ENCODE data around the gene CDC6.

CDC6 gene

GRCh38 chr17:40287494-40288369 lies at the start of gene CDC6:
CDC6 (plus strand) TSS chr17:40287879; CDS start chr17:40289421, 1,542 bp downstream.
- peak; percentile 95 to 98 for DNase-seq (ENCODE audit: low read depth in 2 of 2, low spot score in 1 of 2)

- no peak for DNase-seq (ENCODE audit: low read depth in 2 of 2, low spot score in 1 of 2)
Observed at GRCh38 chr17:40241252-40241834, 46.3 kb upstream of the CDC6 start.

DNA sequence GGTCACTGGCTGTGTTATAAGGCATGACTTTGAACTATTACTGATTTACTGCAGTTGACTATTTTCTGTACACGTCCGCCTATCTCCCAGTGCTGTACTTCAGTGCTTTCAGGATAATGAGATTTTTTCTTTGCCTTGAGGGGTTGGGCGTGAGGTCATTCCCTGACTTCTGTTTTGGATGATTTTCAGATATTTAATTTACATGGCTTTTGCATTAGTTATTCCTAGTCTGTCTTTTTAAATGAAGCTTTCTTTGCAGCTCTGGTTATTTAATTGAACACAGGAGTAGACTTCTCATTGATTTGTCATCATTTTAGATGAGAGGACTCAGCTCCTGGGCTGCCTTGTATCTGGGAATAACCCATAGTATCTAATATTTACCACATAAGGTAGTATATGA lies 44.9 kb upstream of the CDC6 start:
- DNase-seq (ENCODE audit: low read depth in 2 of 2, low spot score in 1 of 2): no peak

GRCh38 chr17:40243761-40244160 lies 43.9 kb upstream of the CDC6 start:
- DNase-seq (ENCODE audit: low read depth in 2 of 2, low spot score in 1 of 2): no peak

- DNase-seq (ENCODE audit: low read depth in 2 of 2, low spot score in 1 of 2): no peak
Observed at GRCh38 chr17:40244255-40244654, 43.4 kb upstream of the CDC6 start.

DNA sequence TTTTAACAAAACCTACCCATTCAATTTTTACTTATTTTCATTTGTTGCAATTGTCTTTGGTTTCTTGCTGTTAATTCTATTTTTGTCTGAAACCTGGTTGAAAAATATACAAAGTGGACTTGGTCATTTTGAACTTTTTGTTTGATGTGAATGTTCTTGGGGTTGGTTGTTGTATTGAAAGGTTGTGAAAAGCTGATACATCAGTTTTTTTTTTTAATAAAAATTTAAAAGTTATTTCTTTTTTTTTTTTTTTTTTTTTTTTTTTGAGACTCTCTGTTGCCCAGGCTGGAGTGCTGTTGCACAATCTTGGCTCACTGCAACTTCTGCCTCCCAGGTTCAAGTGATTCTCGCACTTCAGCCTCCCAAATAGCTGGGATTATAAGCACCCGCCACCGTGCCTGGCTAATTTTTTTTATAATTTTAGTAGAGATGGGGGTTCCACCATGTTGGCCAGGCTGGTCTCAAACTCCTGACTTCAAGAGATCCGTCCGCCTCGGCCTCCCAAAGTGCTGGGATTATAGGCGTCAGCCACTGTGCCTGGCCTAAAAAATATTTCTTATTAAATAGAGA lies 39.7 kb upstream of the CDC6 start:
- DNase-seq (ENCODE audit: low read depth in 2 of 2, low spot score in 1 of 2): no peak

- no peak for DNase-seq (ENCODE audit: low read depth in 2 of 2, low spot score in 1 of 2)
Observed at GRCh38 chr17:40248507-40248906, 39.2 kb upstream of the CDC6 start.

- DNase-seq (ENCODE audit: low read depth in 2 of 2, low spot score in 1 of 2): no peak
Observed at GRCh38 chr17:40251576-40251975, 36.1 kb upstream of the CDC6 start.

DNA sequence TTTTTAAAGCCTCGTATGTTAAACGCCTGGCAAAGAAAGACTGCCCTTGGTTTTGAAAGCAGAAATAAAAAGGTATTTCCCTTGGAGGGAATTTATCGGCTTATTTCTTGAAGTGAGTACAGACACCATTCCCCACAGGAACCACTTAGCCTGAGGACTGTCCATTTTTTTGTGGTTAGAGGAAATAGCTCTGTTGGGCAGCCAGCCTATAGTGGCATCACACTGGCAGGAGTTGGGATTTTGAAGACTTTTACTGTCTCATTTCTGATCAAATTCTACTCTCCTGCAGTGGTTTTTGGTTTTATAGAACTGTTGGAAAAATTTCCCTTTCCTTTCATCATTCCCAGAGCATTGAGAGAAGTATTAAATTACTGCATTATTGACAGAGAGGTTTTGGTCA lies 34.1 kb upstream of the CDC6 start:
- no peak for DNase-seq (ENCODE audit: low read depth in 2 of 2, low spot score in 1 of 2)

- DNase-seq (ENCODE audit: low read depth in 2 of 2, low spot score in 1 of 2): no peak
Observed at GRCh38 chr17:40259505-40259904, 28.2 kb upstream of the CDC6 start.

DNA sequence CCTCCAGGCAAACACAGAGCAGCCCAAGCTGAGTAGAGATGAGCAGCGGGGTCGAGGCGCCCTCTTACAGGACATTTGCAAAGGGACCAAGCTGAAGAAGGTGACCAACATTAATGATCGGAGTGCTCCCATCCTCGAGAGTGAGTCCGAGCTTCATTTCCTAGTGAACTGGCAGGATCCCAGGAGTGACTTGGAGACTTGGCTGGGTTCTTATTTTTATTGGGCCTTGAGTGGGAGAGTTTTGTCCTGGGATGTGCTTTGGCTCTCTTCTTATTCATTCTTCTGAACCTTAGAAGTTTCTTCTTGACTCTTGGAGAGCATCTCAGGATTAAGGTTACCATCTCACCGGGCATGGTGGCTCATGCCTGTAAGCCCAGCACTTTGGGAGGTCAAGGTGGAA lies 27.2 kb upstream of the CDC6 start:
- no peak for DNase-seq (ENCODE audit: low read depth in 2 of 2, low spot score in 1 of 2)

GRCh38 chr17:40264458-40265185 lies 23.1 kb upstream of the CDC6 start:
- no peak for DNase-seq (ENCODE audit: low read depth in 2 of 2, low spot score in 1 of 2)

DNA sequence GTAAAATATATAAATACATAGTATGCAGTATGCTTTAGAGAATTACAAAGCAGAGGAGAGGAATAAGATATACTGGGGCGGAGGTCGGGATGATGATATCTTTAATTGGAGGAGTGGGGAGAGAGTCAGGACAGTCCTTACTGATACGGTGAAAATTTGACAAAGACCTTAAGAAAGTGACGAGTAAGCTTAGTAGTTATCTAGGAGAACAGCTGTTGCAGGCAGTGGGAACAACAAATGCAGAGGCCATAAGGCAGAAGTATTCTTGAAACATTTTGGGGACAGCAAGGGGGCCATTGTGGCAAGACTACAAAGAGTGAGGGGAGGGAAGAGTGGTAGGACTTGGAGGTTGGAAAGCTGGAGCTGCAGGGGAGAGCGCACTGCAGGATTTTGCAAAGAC lies 22.3 kb upstream of the CDC6 start:
- no peak for DNase-seq (ENCODE audit: low read depth in 2 of 2, low spot score in 1 of 2)

- no peak for DNase-seq (ENCODE audit: low read depth in 2 of 2, low spot score in 1 of 2)
Observed at GRCh38 chr17:40266882-40267281, 20.8 kb upstream of the CDC6 start.

GRCh38 chr17:40268141-40268712 lies 19.5 kb upstream of the CDC6 start:
- DNase-seq (ENCODE audit: low read depth in 2 of 2, low spot score in 1 of 2): no peak

GRCh38 chr17:40278414-40278813 lies 9.3 kb upstream of the CDC6 start:
- no peak for DNase-seq (ENCODE audit: low read depth in 2 of 2, low spot score in 1 of 2)

DNA sequence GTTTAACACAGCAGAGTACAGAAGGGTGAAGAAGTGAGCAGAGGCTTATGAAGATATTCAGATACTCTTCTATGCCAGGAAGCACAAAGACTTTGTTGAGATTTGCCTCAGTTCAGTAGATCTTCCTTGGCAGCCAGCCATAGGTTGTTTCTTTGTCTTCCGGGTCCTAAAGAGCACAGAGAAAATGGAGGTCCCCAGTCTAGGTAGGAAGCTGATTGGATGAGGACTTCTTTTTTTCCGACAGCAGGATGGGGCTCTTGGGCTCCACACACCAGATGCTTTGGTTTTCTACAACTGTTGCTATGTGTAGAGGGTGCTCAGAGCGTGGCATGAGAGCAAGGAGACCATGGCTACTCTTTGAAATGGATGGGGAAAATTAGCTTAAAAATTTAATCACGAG lies 8.3 kb upstream of the CDC6 start:
- DNase-seq (ENCODE audit: low read depth in 2 of 2, low spot score in 1 of 2): no peak

- DNase-seq (ENCODE audit: low read depth in 2 of 2, low spot score in 1 of 2): no peak
Observed at GRCh38 chr17:40281663-40282062, 6.0 kb upstream of the CDC6 start.

GRCh38 chr17:40283662-40284061 lies 4.0 kb upstream of the CDC6 start:
- DNase-seq (ENCODE audit: low read depth in 2 of 2, low spot score in 1 of 2): no peak

DNA sequence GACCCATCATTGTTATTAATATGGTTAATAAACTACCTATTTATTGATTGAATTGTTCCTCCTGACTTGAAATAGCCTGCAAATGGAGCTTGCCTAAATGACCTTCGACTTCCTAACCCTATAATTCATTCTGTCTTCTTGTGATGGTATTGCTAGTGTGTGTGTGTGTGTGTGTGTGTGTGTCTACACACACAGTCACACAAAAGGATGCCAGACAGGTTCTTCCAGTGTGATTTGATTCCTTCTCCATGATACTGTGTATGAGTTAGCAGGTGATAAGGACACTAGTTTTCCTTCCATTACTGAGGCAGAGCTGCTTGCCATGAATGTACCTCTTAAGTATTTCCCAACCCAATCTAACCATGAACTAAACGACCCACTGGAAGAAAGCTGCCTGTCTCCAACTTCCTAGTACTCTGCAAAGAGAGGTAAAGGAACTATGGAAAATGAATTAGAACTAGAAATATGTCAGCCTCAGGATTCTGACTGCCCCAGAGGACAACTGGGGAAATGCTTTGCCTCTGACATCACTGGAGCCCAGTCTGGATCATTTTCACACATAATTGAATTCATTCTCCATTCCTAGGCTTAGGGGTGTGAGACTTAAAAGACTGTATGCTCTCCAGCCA lies 3.5 kb upstream of the CDC6 start:
- DNase-seq (ENCODE audit: low read depth in 2 of 2, low spot score in 1 of 2): no peak

DNA sequence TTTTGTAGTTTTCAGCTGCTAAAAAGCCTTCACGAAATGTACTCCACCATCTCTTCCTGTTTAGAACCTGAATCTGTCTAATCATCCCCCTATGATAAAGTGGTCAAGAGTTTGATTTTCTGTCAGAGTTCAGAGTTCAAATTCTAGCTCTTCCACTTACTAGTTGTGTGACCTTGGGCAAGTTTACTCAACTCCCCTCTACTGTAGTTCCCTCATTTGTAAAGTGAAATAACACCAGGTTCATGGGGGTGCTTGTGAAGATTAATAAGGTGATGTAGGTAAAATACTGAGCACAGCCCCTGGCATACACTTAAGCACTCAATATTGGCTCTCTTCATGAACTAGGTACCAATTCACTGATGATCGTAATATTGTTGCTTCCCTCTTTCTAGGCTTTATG lies 1.2 kb upstream of the CDC6 start:
- no peak for DNase-seq (ENCODE audit: low read depth in 2 of 2, low spot score in 1 of 2)
